DMS79 treated with DMSO at 0.1 percent for 48 hours (cell line): ENCODE measurements around the gene SFT2D1.
"Not testable (repeated sequence)": the region's sequence is repeated elsewhere in the genome, so short reads cannot be mapped to it uniquely, and the experiment has no call there.

Source experiments
- DNase-seq: peaks from one replicate; lab custom pipeline; 2025; lab: John Stamatoyannopoulos, UW

The SFT2D1 gene

GRCh38 chr6:166362427-166362826, 20.1 kb upstream of the SFT2D1 start:
- not testable (repeated sequence) for DNase-seq

GRCh38 chr6:166361077-166361429, 18.7 kb upstream of the SFT2D1 start:
- no peak for DNase-seq

DNA sequence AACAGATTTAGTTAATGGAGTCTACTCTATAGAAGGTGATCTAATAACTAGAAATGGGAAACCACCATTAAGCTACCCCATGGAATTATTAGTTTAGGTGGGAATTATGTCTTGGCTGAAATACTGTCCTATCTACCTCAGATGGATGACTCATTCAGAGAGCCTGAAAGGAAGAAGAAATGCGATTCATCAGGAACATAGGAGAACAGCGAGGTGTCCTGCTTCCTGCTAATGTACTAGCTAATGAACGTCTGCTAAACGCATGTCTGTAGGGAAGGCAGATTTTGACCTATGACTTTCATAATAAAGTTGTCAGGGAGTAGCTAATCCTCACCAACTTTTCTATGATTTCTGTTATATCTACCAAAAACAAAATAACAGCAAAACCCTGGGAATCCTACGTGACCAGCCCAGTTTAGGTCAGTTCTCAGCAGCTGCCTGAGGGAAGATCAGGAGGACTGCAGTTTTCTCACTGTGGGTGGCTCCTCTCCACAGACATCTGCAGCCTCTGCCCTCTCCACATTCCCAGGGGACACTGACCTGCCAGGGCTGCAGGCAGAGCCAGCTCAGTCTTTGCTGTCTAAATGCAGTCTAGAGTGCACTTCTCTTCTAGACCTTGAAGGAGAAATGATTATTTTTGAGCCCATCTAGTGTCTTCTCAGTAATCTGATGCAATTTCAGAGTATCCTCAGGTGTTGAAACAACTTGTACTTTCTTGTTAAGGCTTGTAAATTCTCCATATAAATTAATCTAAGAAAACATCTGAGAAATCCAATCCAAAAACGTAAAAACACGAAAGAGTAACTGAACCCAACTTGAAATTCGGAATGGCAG, 18.1 kb upstream of the SFT2D1 start:
- no peak for DNase-seq

DNA sequence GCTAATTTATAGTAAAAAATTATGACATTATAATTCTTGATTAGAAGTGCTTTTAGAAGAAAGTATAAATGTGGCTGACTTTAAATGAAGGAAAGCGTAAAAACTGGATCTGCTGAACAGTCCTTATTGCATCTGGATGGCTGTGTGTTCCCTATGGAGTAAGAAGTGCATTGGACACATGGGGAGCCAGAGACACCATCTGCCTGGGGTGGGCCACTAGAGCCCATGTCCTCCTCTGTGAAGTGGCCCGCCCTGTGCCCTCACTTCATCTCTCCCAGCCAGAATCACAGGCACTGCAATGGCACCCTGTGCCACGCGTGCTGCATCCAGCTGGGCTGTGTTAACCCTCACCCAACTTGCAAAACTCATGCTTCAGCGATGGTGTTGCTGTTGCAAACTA, 13.2 kb upstream of the SFT2D1 start:
- DNase-seq = no peak

DNA sequence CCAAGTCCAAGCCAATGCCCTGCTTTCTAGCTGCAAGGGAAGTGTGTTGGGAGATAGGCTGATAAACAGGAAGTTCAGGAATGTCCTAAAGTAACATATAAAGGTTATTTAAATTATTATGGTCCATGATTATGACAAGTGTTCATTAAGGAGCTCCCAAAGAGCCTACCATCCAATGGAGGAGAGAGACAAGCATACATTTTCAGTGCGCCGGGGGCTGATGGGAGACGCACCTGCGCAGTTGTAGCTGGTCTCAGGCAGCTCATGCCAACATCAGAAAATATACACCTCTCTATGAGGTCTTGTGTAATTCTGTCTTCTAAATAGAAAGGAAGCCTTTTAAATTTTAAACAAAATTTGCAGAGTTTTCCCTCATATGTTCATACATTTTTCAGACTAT, 12.6 kb upstream of the SFT2D1 start:
- no peak for DNase-seq

GRCh38 chr6:166354143-166354542, 11.8 kb upstream of the SFT2D1 start:
- DNase-seq = no peak

GRCh38 chr6:166353507-166353906, 11.2 kb upstream of the SFT2D1 start:
- DNase-seq = no peak

DNA sequence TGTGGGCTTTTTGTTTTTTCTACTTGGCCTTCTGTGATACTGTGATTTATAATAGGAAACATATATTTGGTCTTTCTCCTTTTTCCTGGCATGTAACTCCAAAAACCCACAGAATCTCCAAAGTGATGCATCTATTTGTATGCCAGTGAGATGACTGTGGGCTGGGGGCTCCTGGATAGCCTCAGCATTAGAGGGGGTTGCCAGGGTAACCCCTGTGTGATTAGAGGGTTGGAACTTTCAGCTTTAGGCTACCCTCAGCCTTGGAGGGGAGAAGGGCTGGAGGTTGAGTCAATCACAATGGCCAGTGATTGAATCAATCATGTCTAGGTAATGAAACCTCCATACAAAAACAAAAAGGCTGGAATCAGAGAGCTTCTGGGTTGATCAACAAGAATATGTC, 10.6 kb upstream of the SFT2D1 start:
- DNase-seq = no peak

DNA sequence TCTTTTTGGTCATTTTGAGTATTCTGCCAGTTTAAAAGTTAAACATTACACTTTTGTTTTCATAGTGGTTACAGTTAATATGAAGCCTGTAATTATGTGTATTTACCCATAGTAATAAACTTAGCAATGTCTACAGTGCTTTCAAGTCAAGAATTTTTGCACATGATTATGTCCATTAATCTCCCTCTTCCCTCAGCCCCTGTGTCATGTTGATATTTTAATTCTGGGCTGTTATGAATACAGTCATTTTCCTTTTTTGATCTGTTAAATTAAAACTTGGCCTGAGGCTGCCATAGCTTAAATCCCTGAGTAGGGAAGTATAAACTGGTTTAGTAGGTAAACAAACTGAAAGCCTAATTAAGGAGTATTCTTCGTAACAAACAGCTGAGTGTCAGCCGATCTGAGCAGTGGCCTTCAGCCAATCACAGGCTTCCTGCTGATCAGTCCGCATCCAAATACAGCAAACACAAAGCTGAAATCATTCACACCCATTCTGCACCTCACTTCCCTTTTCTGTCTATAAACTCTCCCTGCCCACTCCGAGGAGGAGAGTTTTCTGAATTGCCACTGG, 9.5 kb upstream of the SFT2D1 start:
- DNase-seq = peak; percentile 65

- DNase-seq = no peak
Observed at GRCh38 chr6:166348305-166348949, 6.1 kb upstream of the SFT2D1 start.

GRCh38 chr6:166346965-166347364, 4.6 kb upstream of the SFT2D1 start:
- no peak for DNase-seq

DNA sequence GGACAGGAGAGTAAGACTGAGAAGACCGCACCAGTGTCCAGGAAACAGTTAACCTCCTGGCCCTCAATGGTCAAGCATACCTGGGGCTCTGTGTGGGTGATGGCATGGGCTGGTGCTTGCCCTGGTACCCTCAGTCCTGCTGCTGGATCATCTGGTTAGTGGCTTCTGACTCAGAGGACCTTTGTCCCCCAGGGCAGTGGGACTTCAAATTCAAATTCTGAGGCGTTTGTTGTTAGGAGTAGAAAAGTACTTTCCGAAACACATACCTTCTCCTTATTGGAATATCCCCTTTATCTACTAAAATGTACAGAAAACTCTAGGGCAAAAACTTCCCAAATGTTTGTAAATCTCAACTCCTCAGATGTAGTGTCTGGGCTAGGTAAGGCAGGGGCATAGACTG, 4.1 kb upstream of the SFT2D1 start:
- DNase-seq = no peak

- not testable (repeated sequence) for DNase-seq
Observed at GRCh38 chr6:166345672-166346071, 3.3 kb upstream of the SFT2D1 start.

GRCh38 chr6:166344921-166345320, 2.6 kb upstream of the SFT2D1 start:
- DNase-seq = not testable (repeated sequence)

DNA sequence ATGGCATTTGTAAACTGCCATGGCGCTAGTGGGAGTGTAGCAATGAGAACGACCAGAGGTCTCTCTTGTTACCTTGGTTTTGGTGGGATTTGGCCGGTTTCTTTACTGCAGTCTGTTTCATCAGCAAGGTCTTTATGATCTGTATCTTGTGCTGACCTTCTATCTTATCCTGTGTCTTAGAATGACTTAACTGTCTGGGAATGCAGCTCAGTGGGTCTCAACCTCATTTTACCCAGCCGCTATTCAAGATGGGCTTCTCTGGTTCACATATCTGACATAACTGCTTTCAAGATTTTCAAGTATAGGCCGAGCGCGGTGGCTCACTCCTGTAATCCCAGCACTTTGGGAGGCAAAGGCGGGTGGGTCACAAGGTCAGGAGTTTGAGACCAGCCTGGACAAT, 1.9 kb upstream of the SFT2D1 start:
- DNase-seq = no peak

DNA sequence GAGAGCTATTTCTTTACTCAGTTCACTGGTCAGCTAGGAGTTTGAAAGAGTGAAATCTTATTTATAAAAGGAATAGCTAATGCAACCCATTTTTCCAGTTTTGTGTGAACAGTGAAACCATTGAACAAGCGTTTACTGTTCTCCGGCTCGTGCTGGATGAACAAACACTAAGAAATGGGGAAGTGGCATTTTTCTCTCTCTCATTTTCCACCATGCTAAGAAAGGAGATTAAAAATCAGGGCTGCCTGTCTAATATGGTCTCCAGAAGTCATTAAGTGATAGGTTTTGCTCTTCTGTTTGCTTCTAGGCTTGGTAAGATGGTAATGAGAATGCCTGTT, 774 bp upstream of the SFT2D1 start:
- no peak for DNase-seq

DNA sequence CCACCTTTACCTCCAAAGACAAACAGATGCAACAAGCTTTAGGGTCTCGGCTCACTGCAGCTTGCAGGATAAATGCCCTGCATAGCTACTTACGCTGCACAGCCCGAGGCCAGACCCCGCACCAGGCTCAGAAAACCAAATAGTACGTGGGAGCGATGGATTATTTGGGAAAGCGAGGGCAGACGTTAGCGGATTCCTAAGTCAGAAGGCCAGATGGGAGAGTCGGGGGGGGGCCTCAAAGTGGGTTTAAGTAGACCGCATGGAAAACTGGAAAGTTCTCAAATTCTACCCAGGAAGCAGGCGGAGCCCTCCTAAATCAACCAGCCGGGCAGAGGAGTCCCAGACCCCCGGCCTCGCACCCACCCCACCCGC, 382 bp downstream of the SFT2D1 start:
- no peak for DNase-seq

DNA sequence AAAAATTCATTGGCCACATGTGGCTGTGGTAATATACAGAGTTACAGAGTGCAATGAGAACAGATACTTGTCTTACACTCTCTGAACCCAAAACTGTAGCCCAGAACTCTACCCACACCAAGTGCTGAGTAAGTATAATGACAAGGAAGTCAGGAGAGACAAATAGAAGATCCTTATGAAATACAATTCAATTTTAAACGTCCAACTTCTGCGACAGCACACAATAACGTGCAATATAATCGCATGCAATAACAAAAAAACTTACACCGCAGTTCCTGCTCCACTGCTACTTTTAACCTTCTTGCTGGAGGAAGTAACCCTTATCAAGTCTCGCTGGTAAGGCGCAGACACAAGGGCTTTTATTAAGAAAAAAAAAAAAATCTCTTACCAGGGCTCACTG, 881 bp downstream of the SFT2D1 start:
- DNase-seq = no peak

GRCh38 chr6:166338854-166339253, 3.5 kb downstream of the SFT2D1 start:
- DNase-seq = no peak

- no peak for DNase-seq
Observed at GRCh38 chr6:166336847-166337246, 5.5 kb downstream of the SFT2D1 start.

DNA sequence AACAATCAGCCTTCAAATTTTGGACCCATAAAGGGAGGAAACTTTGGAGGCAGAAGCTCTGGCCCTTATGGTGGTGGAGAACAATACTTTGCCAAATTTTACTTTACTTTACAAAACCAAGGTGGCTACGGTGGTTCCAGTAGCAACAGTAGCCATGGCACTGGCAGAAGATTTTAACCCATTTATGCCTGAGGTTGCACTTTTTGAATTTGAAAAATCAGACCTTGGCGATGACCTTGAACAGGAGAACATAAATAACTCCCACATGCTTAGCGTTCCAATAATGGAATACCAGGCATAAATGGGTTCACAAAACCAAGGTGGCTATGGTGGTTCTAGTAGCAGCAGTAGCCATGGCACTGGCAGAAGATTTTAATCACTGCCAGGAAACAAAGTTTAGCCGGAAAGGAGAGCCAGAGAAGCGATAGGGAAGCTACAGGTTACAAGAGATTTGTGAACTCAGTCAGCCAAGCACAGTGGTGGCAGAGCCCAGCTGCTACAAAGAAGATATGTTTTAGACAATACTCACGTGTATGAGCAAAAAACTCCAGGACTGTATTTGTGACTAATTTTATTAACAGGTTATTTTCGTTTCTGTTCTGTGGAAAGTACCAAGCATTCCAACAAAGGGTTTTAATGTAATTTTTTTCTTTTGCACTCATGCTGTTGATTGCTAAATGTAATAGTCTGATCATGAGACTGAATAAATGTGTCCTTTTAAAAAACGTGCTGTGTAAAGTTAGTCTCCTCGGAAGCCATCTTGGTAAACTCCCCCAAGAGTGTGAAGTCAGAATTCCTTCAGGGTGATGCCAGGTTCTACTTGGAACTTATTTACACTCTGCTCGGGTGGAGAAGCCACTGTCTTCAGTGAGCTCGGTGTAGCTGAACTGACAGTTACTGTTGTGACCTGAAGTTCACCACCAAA, 6.7 kb downstream of the SFT2D1 start:
- no peak for DNase-seq

GRCh38 chr6:166334878-166335277, 7.5 kb downstream of the SFT2D1 start:
- DNase-seq = no peak
